GM12878 (cell line): ENCODE measurements around the gene PMF1. TPM values are rescaled to one million over a fixed set of nuclear protein-coding genes. Genes with fewer than 3 reads are reported as not detected.

Experiments used
- ATAC-seq: fragments of 200-7000 bp; cut with Tn5 transposase; 3 replicates; pipeline ENCODE4 v1.9.1; 2020; ENCODE audit warnings: mild to moderate bottlenecking, moderate library complexity
- BruUV-seq: library from RNA; stranded (reverse); fragments of 400-500 nt; replicated peaks from 2 replicates; lab custom pipeline; 2021; lab: Mats Ljungman, UMichigan
- CTCF ChIA-PET: fragments of 300-600 bp; sonication (Branson Sonifier 250); formaldehyde crosslinking; extraction: SDS; loops from one replicate; lab custom pipeline; 2021; ENCODE audit warnings: inconsistent platforms; lab: Yijun Ruan, JAX
- POLR2A ChIA-PET: fragments of 350-600 bp; formaldehyde crosslinking; extraction: SDS; loops from one replicate; lab custom pipeline; 2021; ENCODE audit warnings: inconsistent platforms; lab: Charles Lee
- RAD21 ChIA-PET: fragments of 300-600 bp; sonication (Branson Sonifier 250); formaldehyde crosslinking; loops from one replicate; lab custom pipeline; 2023; ENCODE audit warnings: antibody characterized with exemption; ENCODE audit not compliant: unreplicated experiment; lab: Charles Lee
- SMC1A ChIA-PET: fragments of 300-600 bp; sonication (Branson Sonifier 250); formaldehyde crosslinking; loops from one replicate; lab custom pipeline; 2023; ENCODE audit not compliant: unreplicated experiment, uncharacterized antibody; lab: Charles Lee
- DNase-seq: peaks from one replicate; pipeline ENCODE4 v3.0.0-alpha.2; 2011; ENCODE audit warnings: low read depth, low spot score
- FAIRE-seq: peaks from 3 replicates; lab custom pipeline; 2011; peaks lifted over from hg19 to GRCh38; lab: Jason Lieb, UNC
- H2AFZ ChIP-seq: 2 replicates; pipeline ENCODE4 v1.6.0; 2011; ENCODE audit warnings: low read depth, low read length, control low read depth; ENCODE audit not compliant: control insufficient read depth
- H3K27ac ChIP-seq: 2 replicates; pipeline ENCODE4 v1.5.1; 2011; ENCODE audit warnings: control low read depth; ENCODE audit not compliant: control insufficient read depth, insufficient read depth
- H3K27me3 ChIP-seq, 2 experiments: replicated peaks in 1 of 2; 2 replicates each; pipeline versions ENCODE4 v1.6.0 to v1.6.1; 2011; ENCODE audit warnings: low read length in 1 of 2; ENCODE audit not compliant: control insufficient read depth in 2 of 2, insufficient read depth in 2 of 2
- H3K36me3 ChIP-seq, 2 experiments: 2 replicates each; pipeline ENCODE4 v1.5.1; 2011; ENCODE audit warnings: low read length in 1 of 2; ENCODE audit not compliant: control insufficient read depth in 2 of 2, insufficient read depth in 2 of 2
- H3K4me1 ChIP-seq: 2 replicates; pipeline ENCODE4 v1.6.1; 2011; ENCODE audit warnings: mild to moderate bottlenecking, low read length, moderate library complexity, mixed read lengths; ENCODE audit not compliant: control insufficient read depth, insufficient read depth
- H3K4me2 ChIP-seq: 2 replicates; pipeline ENCODE4 v1.6.0; 2011; ENCODE audit warnings: control low read depth; ENCODE audit not compliant: control insufficient read depth, insufficient read depth
- H3K4me3 ChIP-seq: fragments of 200-600 bp; sonication (generic); 2 replicates; pipeline ENCODE4 v1.5.1; 2016
- H3K79me2 ChIP-seq: 2 replicates; pipeline ENCODE4 v1.6.0; 2011; ENCODE audit warnings: low read length; ENCODE audit not compliant: control insufficient read depth, insufficient read depth
- H3K9ac ChIP-seq: 2 replicates; pipeline ENCODE4 v1.8.0; 2011; ENCODE audit warnings: low read length, control low read depth, mixed read lengths; ENCODE audit not compliant: control insufficient read depth, insufficient read depth
- H3K9me3 ChIP-seq: replicated peaks from 3 replicates; pipeline ENCODE4 v1.5.1; 2011; ENCODE audit warnings: mild to moderate bottlenecking, low read length; ENCODE audit not compliant: control insufficient read depth, insufficient read depth
- H4K20me1 ChIP-seq: 2 replicates; pipeline ENCODE4 v1.6.0; 2011; ENCODE audit not compliant: control insufficient read depth, insufficient read depth
- ATF2 ChIP-seq: IDR thresholded peaks from 2 replicates; pipeline ENCODE4 v1.6.1; 2012; ENCODE audit warnings: low read length, inconsistent platforms
- ATF7 ChIP-seq: fragments of 450-650 bp; IDR thresholded peaks from 2 replicates; pipeline ENCODE4 v1.6.1; 2016; ENCODE audit warnings: low read depth, mild to moderate bottlenecking
- BCL3 ChIP-seq: IDR thresholded peaks from 2 replicates; pipeline ENCODE4 v1.6.1; 2011; ENCODE audit warnings: borderline replicate concordance, low read depth, mild to moderate bottlenecking, moderate library complexity, low read length; ENCODE audit not compliant: insufficient read depth, poor library complexity, severe bottlenecking
- E2F8 ChIP-seq: fragments of 450-650 bp; IDR thresholded peaks from 2 replicates; pipeline ENCODE4 v1.6.1; 2018; ENCODE audit warnings: mild to moderate bottlenecking, low read depth, moderate library complexity; ENCODE audit not compliant: partially characterized antibody
- HDGF ChIP-seq: fragments of 450-650 bp; IDR thresholded peaks from 2 replicates; pipeline ENCODE4 v1.6.1; 2016; ENCODE audit warnings: antibody characterized with exemption
- IKZF1 ChIP-seq: fragments of 450-650 bp; conservative IDR thresholded peaks from 2 replicates; pipeline ENCODE4 v1.6.1; 2017; ENCODE audit warnings: antibody characterized with exemption, mild to moderate bottlenecking
- KLF5 ChIP-seq: fragments of 450-650 bp; IDR thresholded peaks from 2 replicates; pipeline ENCODE4 v1.6.1; 2014; ENCODE audit warnings: mild to moderate bottlenecking; ENCODE audit not compliant: partially characterized antibody
- MAX ChIP-seq: IDR thresholded peaks from 2 replicates; pipeline ENCODE4 v1.6.1; 2012; ENCODE audit warnings: low read depth, low read length, improper control_type of control experiment
- MYC ChIP-seq: IDR thresholded peaks from 2 replicates; pipeline ENCODE4 v1.6.1; 2011; ENCODE audit warnings: mild to moderate bottlenecking, low read length, moderate library complexity, inconsistent platforms; ENCODE audit not compliant: insufficient read depth, insufficient replicate concordance, insufficient read length, severe bottlenecking
- NBN ChIP-seq: fragments of 450-650 bp; IDR thresholded peaks from 2 replicates; pipeline ENCODE4 v1.6.1; 2016
- PRDM15 ChIP-seq: fragments of 450-650 bp; formaldehyde crosslinking; IDR thresholded peaks from 2 replicates; pipeline ENCODE4 v1.4.0; 2020; ENCODE audit warnings: mild to moderate bottlenecking, moderate library complexity
- RAD51 ChIP-seq: fragments of 450-650 bp; IDR thresholded peaks from 2 replicates; pipeline ENCODE4 v1.6.1; 2016; ENCODE audit warnings: moderate library complexity, mild to moderate bottlenecking, inconsistent platforms
- TCF7 ChIP-seq: IDR thresholded peaks from 2 replicates; pipeline ENCODE4 v1.6.1; 2014; ENCODE audit warnings: antibody characterized with exemption, borderline replicate concordance
- WGBS: methylation state at CpG from one replicate; pipeline ENCODE4 v1.1.6; 2016; ENCODE audit warnings: low lambda C conversion rate; ENCODE audit not compliant: insufficient replicate concordance, insufficient coverage; ENCODE audit errors: missing lambda C conversion rate; 5-methylcytosine and 5-hydroxymethylcytosine counted together
- in situ Hi-C: fragments of 300-500 bp; cut with MboI; formaldehyde crosslinking; loops from 9 replicates; pipeline ENCODE4 v1.14.3; 2018; ENCODE audit warnings: mixed read lengths
- intact Hi-C: fragments of 100-400 bp; cut with micrococcal nuclease; formaldehyde crosslinking; loops from one replicate; pipeline ENCODE4 v1.14.2; 2022; ENCODE audit not compliant: unreplicated experiment
- polyA plus RNA-seq, 11 experiments: library from polyadenylated mRNA; depleted of rRNA in 4 of 11; unstranded in 6 of 11; stranded (reverse) in 5 of 11; fragments of >200 nt; fragmentation: Nextera tagmentation in 4 of 11; fragmentation: Illumina TruSeq in 1 of 11; extraction: Ambion mirVana in 4 of 11; extraction: Trizol in 1 of 11; gene quantifications; 1 replicate in 1 of 11; 2 replicates in 10 of 11; pipeline versions ENCODE4 v1.2.1 to v1.2.3, GENCODE V29; 2011 to 2016; ENCODE audit warnings: inconsistent platforms in 2 of 11, missing spikeins in 2 of 11, low read depth in 1 of 11
- total RNA-seq, 4 experiments: library from RNA; depleted of rRNA in 3 of 4; stranded (reverse); fragments of >200 nt in 3 of 4; fragmentation: Illumina TruSeq in 1 of 4; extraction: Trizol in 1 of 4; gene quantifications; 2 replicates each; pipeline versions ENCODE4 v1.2.1 to v1.2.3, GENCODE V29; 2013 to 2021

The PMF1 gene
- total and polyA plus RNA-seq, 10 of the 15 experiments (the other 5 are each of a cell fraction or from before 2014, with no cell fraction given): 6.7 to 105 (median 67.3) TPM

GRCh38 chr1:156281281-156281680 lies 68.5 kb downstream of the PMF1 start:
- Histone ChIP-seq H3K4me1 (peaks cover 15% of the 10 kb centered on the region; the same call in 1 of the 2 replicates), H3K27ac (peak overlapping the region; percentile 86), H3K79me2 (peaks cover 52% of the 10 kb centered on the region), H2AFZ (no peak overlapping the region), H3K9ac (peak overlapping the region; percentile 89), H3K27me3 (no peaks in the 10 kb centered on the region), H3K36me3 (peaks cover 8 to 29% of the 10 kb centered on the region in 2 experiments), H3K9me3 (no peaks in the 10 kb centered on the region), H4K20me1 (no peaks in the 10 kb centered on the region), H3K4me3 (peak overlapping the region; percentile 94), H3K4me2 (peak overlapping the region; percentile 74)
- in situ Hi-C loops: no loop called here
- ChIA-PET CTCF (interaction anchor here (0.6 to 7.1 kb wide), 16 partner anchors 8 to 190 kb away, joined by 3 to 58 read pairs (median 4); partner anchors contain the start of genes CCT3 and TSACC), RAD21 (interaction anchor here (1.0 to 2.6 kb wide), 5 partner anchors 38 to 130 kb away, joined by 3 to 13 read pairs (median 3); no protein-coding TSS in a partner anchor), SMC1A (interaction anchor here (0.7 to 4.7 kb wide), 16 partner anchors 9 to 153 kb away, joined by 3 to 39 read pairs (median 4); partner anchors contain the start of genes GLMP and PMF1), POLR2A (interaction anchor here (0.6 to 2.8 kb wide), 7 partner anchors 10 to 223 kb away, joined by 3 to 13 read pairs (median 4); partner anchors contain the start of genes CCT3, MEF2D, PMF1 and TSACC)
- BruUV-seq: no TSS peak
- DNase-seq (no peak), FAIRE-seq (peak; percentile 13), ATAC-seq (peak; percentile 75)
- intact Hi-C loops: loop anchor here (10.0 kb wide), 1 partner anchor 186 kb away; no protein-coding TSS in a partner anchor
- WGBS: 0% methylated on average over 8 of the region's 8 CpGs
- TF ChIP-seq KLF5 (no peak), IKZF1 (no peak), RAD51 (peak; percentile 55; the same call in 1 of the 2 replicates), E2F8 (no peak), ATF2 (peak; percentile 71; the same call in 1 of the 2 replicates), TCF7 (no peak), NBN (0 out of 2 replicates have a peak, but pooled peaks have one; percentile 13), MAX (peak; percentile 96), PRDM15 (CRISPR knock-in tag) (no peak), HDGF (no peak; the same call in 1 of the 2 replicates), MYC (no peak), BCL3 (no peak), ATF7 (peak; percentile 82)
